Spleen (tissue), 11 donors: ENCODE data around the gene TTYH1. TPM values are rescaled to one million over a fixed set of nuclear protein-coding genes. Genes with fewer than 3 reads are reported as not detected.

ENCODE experiments used
- DNase-seq: peaks from one replicate; pipeline ENCODE4 v3.0.0-alpha.2; 2020
- H3K27ac ChIP-seq, 8 donors: fragments of 200-600 bp; sonication (generic) in 7 of 8; 1 replicate in 4 of 8; 2 replicates in 4 of 8; pipeline versions ENCODE4 v1.5.0 to v1.8.0; 2016 to 2021; ENCODE audit warnings: inconsistent platforms in 4 of 8, mild to moderate bottlenecking in 4 of 8, moderate library complexity in 1 of 8
- H3K27me3 ChIP-seq, 7 donors: fragments of 200-600 bp; sonication (generic) in 6 of 7; replicated peaks in 1 of 7; 1 replicate in 4 of 7; 2 replicates in 3 of 7; pipeline versions ENCODE4 v1.5.0 to v1.8.0; 2016 to 2021; ENCODE audit warnings: inconsistent platforms in 3 of 7, mild to moderate bottlenecking in 1 of 7
- H3K36me3 ChIP-seq, 6 donors: fragments of 200-600 bp; sonication (generic) in 5 of 6; 1 replicate in 4 of 6; 2 replicates in 2 of 6; pipeline versions ENCODE4 v1.5.0 to v1.8.0; 2016 to 2021; ENCODE audit warnings: inconsistent platforms in 2 of 6
- H3K4me1 ChIP-seq, 6 donors: fragments of 200-600 bp; sonication (generic) in 5 of 6; 1 replicate in 3 of 6; 2 replicates in 3 of 6; pipeline versions ENCODE4 v1.5.0 to v1.8.0; 2016 to 2021; ENCODE audit warnings: inconsistent platforms in 3 of 6
- H3K4me3 ChIP-seq, 8 donors: fragments of 200-600 bp; sonication (generic) in 7 of 8; 1 replicate in 4 of 8; 2 replicates in 4 of 8; pipeline versions ENCODE4 v1.5.0 to v1.8.0; 2016 to 2021; ENCODE audit warnings: inconsistent platforms in 4 of 8, mild to moderate bottlenecking in 4 of 8, moderate library complexity in 2 of 8
- H3K9me3 ChIP-seq, 8 donors: fragments of 200-600 bp; sonication (generic) in 7 of 8; 1 replicate in 4 of 8; 2 replicates in 4 of 8; pipeline versions ENCODE4 v1.5.0 to v1.8.0; 2016 to 2021; ENCODE audit warnings: inconsistent platforms in 4 of 8
- CTCF ChIP-seq, 11 experiments: fragments of 200-600 bp in 7 of 11; fragments of 450-650 bp in 4 of 11; sonication (generic) in 4 of 11; IDR thresholded peaks in 8 of 11; conservative IDR thresholded peaks in 3 of 11; 1 replicate in 7 of 11; 2 replicates in 4 of 11; pipeline versions ENCODE4 v1.4.0 to v1.8.0; 2016 to 2021; ENCODE audit warnings: antibody characterized with exemption in 11 of 11, inconsistent platforms in 4 of 11, mild to moderate bottlenecking in 1 of 11
- POLR2A ChIP-seq, 3 donors: fragments of 450-650 bp; IDR thresholded peaks; one replicate each; pipeline ENCODE4 v1.5.1; 2017; ENCODE audit warnings: antibody characterized with exemption in 3 of 3, mild to moderate bottlenecking in 1 of 3
- POLR2AphosphoS5 ChIP-seq, 3 donors: sonication (generic); formaldehyde crosslinking; IDR thresholded peaks; one replicate each; pipeline ENCODE4 v1.5.1; 2017; ENCODE audit warnings: antibody characterized with exemption in 3 of 3
- WGBS, 5 donors: extraction: QIAGEN DNeasy Blood & Tissue Kit in 3 of 5; methylation state at CpG; one replicate each; pipeline versions ENCODE4 v1.1.5 to v1.1.7; 2013 to 2018; 5-methylcytosine and 5-hydroxymethylcytosine counted together
- intact Hi-C: fragments of 100-400 bp; cut with DNase I; formaldehyde crosslinking; loops from one replicate; pipeline ENCODE4 v1.15.0; 2023; ENCODE audit warnings: low total_unique reads
- polyA plus RNA-seq, 3 donors: library from polyadenylated mRNA; stranded (reverse); fragments of 200-250 nt; gene quantifications; one replicate each; pipeline ENCODE4 v1.2.1, GENCODE V29; 2013
- total RNA-seq, 7 donors: library from RNA; depleted of rRNA in 3 of 7; stranded (reverse); fragments of >200 nt in 3 of 7; fragmentation: NEBNext Ultra II Directional in 4 of 7; extraction: Animal tissue kit (Norgen Biotek cat#: 25700) in 4 of 7; gene quantifications; one replicate each; pipeline versions ENCODE4 v1.1.0 to v1.2.1, GENCODE V29; 2016 to 2021
- donor health status: healthy with polysubstance abuse.
- donor health status: DM: no; HTN: no; CAD: no; lungs with moderate emphysema.
- donor health status: DM: no; HTN: no; CAD: no.
- donor health status: Bipolar disorder and iron deficiency.
- donor health status: healthy.
- donor health status: DM: no; HTN: no; CAD: no.
- donor health status: DM: yes; HTN: yes; CAD: no.

TTYH1 gene
- total and polyA plus RNA-seq, 10 donors, result 0.97 to 3.5 (median 1.2) TPM

DNA sequence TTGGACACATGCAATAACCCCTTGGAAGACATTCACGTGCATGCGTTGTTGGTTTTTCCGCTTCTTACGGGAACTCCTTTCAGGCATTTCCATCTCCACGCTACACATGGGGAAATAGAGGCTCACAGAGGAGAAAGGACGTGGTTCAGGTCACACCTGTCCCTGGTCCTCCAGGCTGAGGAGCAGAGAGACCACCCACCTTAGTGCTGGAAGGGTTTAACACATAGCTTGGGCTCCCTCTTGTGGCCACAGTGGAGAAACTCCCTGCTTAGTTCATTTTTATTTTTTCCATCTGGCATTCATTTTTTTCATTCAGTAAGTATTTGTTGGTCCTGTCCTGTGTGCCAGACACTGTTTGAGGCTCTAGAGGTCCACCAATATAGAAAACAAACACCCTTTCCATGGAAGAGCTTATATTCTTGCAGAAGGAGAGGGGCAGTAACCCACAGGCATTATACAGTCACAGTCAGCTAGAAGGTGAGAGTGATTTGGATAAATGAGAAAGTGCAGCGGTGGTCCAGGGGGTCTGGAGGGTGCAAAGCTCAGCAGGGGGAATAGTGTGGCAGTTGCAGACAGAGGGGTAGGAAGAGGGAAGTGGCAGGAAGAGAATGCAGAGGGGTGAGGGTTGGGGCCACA is 24.2 kb upstream of the TTYH1 start:
- no peak for DNase-seq
- no peak overlapping the region for H3K4me3 ChIP-seq
- TF ChIP-seq CTCF (IDR thresholded peaks at IDR 0.05 in 8 of 11, conservative IDR thresholded peaks at IDR 0.05 in 3 of 11), result peak; percentile 44 to 86 (median 77)
- TF ChIP-seq POLR2AphosphoS5 (IDR thresholded peaks at IDR 0.05), result no peak
- intact Hi-C loops, result loop anchor here (2.0 kb wide), 1 partner anchor 66 kb away; no protein-coding TSS in a partner anchor
- peaks cover 9 to 50% (median 42%) of the 10 kb centered on the region in 6 donors for H3K4me1 ChIP-seq
- WGBS, 5 donors, result 29 to 46% (median 39%) methylated on average over 7 of the region's 7 CpGs
- H3K27me3 ChIP-seq, result peaks cover 0 to 63% (median 5%) of the 10 kb centered on the region in 7 donors
- H3K27ac ChIP-seq, result peak overlapping the region in 1 of 8 donors; percentile 86
- no peaks in the 10 kb centered on the region for H3K36me3 ChIP-seq
- no peaks in the 10 kb centered on the region for H3K9me3 ChIP-seq

- intact Hi-C loops, result loop anchor here (2.0 kb wide), 1 partner anchor 67 kb away; no protein-coding TSS in a partner anchor
Observed at GRCh38 chr19:54391589-54392061, 23.6 kb upstream of the TTYH1 start.

DNA sequence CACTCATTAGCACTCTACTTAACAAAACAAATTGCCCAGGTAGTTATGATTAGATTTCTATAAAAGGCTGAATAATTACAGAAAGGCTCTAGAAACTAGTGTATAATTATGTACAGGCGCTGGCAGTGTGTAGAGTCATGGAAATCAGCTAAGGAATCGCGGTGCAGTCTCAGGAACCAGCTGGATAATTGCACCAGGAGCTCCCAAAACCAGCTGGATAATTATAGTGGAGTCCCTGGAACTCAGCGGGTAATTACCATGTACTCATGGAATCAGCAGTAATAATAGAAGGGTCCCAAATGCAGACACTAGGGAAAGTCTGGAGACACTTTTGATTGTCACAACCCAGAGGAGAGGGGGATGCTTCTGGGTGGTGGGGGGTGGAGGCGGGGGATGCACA is 23.2 kb upstream of the TTYH1 start:
- Histone ChIP-seq H3K27ac (no peak overlapping the region), H3K4me3 (no peak overlapping the region), H3K4me1 (peaks cover 9 to 48% (median 41%) of the 10 kb centered on the region in 6 donors), H3K9me3 (no peaks in the 10 kb centered on the region), H3K27me3 (peaks cover 0 to 65% (median 5%) of the 10 kb centered on the region in 7 donors), H3K36me3 (no peaks in the 10 kb centered on the region)
- DNase-seq, result no peak
- intact Hi-C loops, result no loop called here
- WGBS, 5 donors, result 84 to 95% (median 84%) methylated on average over 5 of the region's 5 CpGs
- TF ChIP-seq POLR2AphosphoS5 (IDR thresholded peaks at IDR 0.05), result no peak
- TF ChIP-seq POLR2A (IDR thresholded peaks at IDR 0.05), result no peak
- TF ChIP-seq CTCF (IDR thresholded peaks at IDR 0.05 in 8 of 11, conservative IDR thresholded peaks at IDR 0.05 in 3 of 11), result no peak

More at GRCh38 chr19:54391589-54392061, 23.6 kb upstream of the TTYH1 start:
- TF ChIP-seq POLR2A (IDR thresholded peaks at IDR 0.05), result no peak
- no peak for TF ChIP-seq POLR2AphosphoS5 (IDR thresholded peaks at IDR 0.05)
- TF ChIP-seq CTCF (IDR thresholded peaks at IDR 0.05 in 8 of 11, conservative IDR thresholded peaks at IDR 0.05 in 3 of 11), result no peak
- Histone ChIP-seq H3K27ac (no peak overlapping the region), H3K4me1 (peaks cover 9 to 50% (median 42%) of the 10 kb centered on the region in 6 donors), H3K4me3 (no peak overlapping the region), H3K36me3 (no peaks in the 10 kb centered on the region), H3K9me3 (no peaks in the 10 kb centered on the region), H3K27me3 (peaks cover 0 to 65% (median 5%) of the 10 kb centered on the region in 7 donors)
- WGBS, 5 donors, result 43 to 69% (median 55%) methylated on average over 4 of the region's 4 CpGs
- no peak for DNase-seq

DNA sequence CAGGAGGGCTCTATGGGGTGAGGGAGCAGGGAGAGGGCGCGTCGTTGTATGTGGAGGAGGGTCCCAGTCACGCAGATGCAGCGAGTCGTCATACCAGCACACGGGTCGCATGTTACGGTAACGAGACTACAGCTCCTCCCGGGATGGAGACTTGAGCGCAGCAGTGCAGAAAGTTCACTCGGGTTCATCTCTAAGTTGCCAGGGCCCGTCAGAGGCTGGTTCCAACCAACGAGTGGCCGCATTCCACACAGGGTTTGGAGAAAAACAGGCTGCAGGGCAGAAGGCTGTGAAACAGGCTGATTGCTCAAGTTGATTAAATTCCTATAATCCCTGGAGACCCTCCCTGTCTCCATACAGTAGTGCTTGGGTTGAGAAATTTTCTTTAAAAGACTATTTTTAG is 21.9 kb upstream of the TTYH1 start:
- Histone ChIP-seq H3K27me3 (peaks cover 0 to 56% (median 5%) of the 10 kb centered on the region in 7 donors), H3K36me3 (no peaks in the 10 kb centered on the region), H3K4me3 (no peak overlapping the region), H3K4me1 (peaks cover 9 to 35% (median 29%) of the 10 kb centered on the region in 6 donors), H3K9me3 (no peaks in the 10 kb centered on the region), H3K27ac (no peak overlapping the region)
- TF ChIP-seq POLR2A (IDR thresholded peaks at IDR 0.05) (no peak), POLR2AphosphoS5 (IDR thresholded peaks at IDR 0.05) (no peak), CTCF (IDR thresholded peaks at IDR 0.05 in 8 of 11, conservative IDR thresholded peaks at IDR 0.05 in 3 of 11) (no peak)
- intact Hi-C loops, result no loop called here
- no peak for DNase-seq
- 79 to 91% (median 87%) methylated on average over 16 of the region's 16 CpGs for WGBS, 5 donors
